GM23338 (cell line): ENCODE data around the gene ZNF121.

Source experiments
- CTCF ChIP-seq, 2 experiments: fragments of 200-600 bp in 1 of 2; sonication (generic) in 1 of 2; conservative IDR thresholded peaks; 2 replicates each; pipeline versions ENCODE4 v1.5.1 to v1.6.1; 2016 to 2017; ENCODE audit warnings: antibody characterized with exemption in 2 of 2, low read depth in 2 of 2, mild to moderate bottlenecking in 2 of 2, moderate library complexity in 1 of 2
- EZH2 ChIP-seq: fragments of 200-600 bp; sonication (generic); IDR thresholded peaks from one replicate; pipeline ENCODE4 v1.8.0; 2017; ENCODE audit warnings: antibody characterized with exemption, mild to moderate bottlenecking, low read depth; ENCODE audit not compliant: unreplicated experiment
- EZH2phosphoT487 ChIP-seq: fragments of 200-600 bp; sonication (generic); IDR thresholded peaks from one replicate; pipeline ENCODE4 v1.8.1; 2018; ENCODE audit warnings: antibody characterized with exemption; ENCODE audit not compliant: unreplicated experiment
- JUNB ChIP-seq: IDR thresholded peaks from one replicate; pipeline ENCODE4 v1.6.1; 2016; ENCODE audit warnings: antibody characterized with exemption; ENCODE audit not compliant: unreplicated experiment
- NANOG ChIP-seq: IDR thresholded peaks from 2 replicates; pipeline ENCODE4 v1.6.1; 2016; ENCODE audit warnings: antibody characterized with exemption, borderline replicate concordance
- POLR2AphosphoS5 ChIP-seq: IDR thresholded peaks from 2 replicates; pipeline ENCODE4 v1.6.1; 2016; ENCODE audit warnings: antibody characterized with exemption, low read depth
- TF ChIP-seq, protein P1 (sequence below): IDR thresholded peaks from one replicate; pipeline ENCODE4 v1.6.1; 2018; ENCODE audit warnings: antibody characterized with exemption; ENCODE audit not compliant: unreplicated experiment
- TF ChIP-seq, protein P2 (sequence below): fragments of 250-450 bp; sonication (Bioruptor Pico); IDR thresholded peaks from 2 replicates; pipeline ENCODE4 v1.5.0; 2020; ENCODE audit warnings: mild to moderate bottlenecking, moderate library complexity

GRCh38 chr19:9610484-9611113 lies 26.3 kb upstream of the ZNF121 start:
- TF ChIP-seq CTCF (conservative IDR thresholded peaks at IDR 0.05; ENCODE audit: low read depth in 2 of 2) = no peak
- TF ChIP-seq EZH2 = no peak
- TF ChIP-seq POLR2AphosphoS5 = no peak
- no peak for TF ChIP-seq EZH2phosphoT487
- TF ChIP-seq, protein P1, sequence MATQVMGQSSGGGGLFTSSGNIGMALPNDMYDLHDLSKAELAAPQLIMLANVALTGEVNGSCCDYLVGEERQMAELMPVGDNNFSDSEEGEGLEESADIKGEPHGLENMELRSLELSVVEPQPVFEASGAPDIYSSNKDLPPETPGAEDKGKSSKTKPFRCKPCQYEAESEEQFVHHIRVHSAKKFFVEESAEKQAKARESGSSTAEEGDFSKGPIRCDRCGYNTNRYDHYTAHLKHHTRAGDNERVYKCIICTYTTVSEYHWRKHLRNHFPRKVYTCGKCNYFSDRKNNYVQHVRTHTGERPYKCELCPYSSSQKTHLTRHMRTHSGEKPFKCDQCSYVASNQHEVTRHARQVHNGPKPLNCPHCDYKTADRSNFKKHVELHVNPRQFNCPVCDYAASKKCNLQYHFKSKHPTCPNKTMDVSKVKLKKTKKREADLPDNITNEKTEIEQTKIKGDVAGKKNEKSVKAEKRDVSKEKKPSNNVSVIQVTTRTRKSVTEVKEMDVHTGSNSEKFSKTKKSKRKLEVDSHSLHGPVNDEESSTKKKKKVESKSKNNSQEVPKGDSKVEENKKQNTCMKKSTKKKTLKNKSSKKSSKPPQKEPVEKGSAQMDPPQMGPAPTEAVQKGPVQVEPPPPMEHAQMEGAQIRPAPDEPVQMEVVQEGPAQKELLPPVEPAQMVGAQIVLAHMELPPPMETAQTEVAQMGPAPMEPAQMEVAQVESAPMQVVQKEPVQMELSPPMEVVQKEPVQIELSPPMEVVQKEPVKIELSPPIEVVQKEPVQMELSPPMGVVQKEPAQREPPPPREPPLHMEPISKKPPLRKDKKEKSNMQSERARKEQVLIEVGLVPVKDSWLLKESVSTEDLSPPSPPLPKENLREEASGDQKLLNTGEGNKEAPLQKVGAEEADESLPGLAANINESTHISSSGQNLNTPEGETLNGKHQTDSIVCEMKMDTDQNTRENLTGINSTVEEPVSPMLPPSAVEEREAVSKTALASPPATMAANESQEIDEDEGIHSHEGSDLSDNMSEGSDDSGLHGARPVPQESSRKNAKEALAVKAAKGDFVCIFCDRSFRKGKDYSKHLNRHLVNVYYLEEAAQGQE = no peak
- TF ChIP-seq JUNB = no peak
- no peak for TF ChIP-seq NANOG
- TF ChIP-seq, protein P2, sequence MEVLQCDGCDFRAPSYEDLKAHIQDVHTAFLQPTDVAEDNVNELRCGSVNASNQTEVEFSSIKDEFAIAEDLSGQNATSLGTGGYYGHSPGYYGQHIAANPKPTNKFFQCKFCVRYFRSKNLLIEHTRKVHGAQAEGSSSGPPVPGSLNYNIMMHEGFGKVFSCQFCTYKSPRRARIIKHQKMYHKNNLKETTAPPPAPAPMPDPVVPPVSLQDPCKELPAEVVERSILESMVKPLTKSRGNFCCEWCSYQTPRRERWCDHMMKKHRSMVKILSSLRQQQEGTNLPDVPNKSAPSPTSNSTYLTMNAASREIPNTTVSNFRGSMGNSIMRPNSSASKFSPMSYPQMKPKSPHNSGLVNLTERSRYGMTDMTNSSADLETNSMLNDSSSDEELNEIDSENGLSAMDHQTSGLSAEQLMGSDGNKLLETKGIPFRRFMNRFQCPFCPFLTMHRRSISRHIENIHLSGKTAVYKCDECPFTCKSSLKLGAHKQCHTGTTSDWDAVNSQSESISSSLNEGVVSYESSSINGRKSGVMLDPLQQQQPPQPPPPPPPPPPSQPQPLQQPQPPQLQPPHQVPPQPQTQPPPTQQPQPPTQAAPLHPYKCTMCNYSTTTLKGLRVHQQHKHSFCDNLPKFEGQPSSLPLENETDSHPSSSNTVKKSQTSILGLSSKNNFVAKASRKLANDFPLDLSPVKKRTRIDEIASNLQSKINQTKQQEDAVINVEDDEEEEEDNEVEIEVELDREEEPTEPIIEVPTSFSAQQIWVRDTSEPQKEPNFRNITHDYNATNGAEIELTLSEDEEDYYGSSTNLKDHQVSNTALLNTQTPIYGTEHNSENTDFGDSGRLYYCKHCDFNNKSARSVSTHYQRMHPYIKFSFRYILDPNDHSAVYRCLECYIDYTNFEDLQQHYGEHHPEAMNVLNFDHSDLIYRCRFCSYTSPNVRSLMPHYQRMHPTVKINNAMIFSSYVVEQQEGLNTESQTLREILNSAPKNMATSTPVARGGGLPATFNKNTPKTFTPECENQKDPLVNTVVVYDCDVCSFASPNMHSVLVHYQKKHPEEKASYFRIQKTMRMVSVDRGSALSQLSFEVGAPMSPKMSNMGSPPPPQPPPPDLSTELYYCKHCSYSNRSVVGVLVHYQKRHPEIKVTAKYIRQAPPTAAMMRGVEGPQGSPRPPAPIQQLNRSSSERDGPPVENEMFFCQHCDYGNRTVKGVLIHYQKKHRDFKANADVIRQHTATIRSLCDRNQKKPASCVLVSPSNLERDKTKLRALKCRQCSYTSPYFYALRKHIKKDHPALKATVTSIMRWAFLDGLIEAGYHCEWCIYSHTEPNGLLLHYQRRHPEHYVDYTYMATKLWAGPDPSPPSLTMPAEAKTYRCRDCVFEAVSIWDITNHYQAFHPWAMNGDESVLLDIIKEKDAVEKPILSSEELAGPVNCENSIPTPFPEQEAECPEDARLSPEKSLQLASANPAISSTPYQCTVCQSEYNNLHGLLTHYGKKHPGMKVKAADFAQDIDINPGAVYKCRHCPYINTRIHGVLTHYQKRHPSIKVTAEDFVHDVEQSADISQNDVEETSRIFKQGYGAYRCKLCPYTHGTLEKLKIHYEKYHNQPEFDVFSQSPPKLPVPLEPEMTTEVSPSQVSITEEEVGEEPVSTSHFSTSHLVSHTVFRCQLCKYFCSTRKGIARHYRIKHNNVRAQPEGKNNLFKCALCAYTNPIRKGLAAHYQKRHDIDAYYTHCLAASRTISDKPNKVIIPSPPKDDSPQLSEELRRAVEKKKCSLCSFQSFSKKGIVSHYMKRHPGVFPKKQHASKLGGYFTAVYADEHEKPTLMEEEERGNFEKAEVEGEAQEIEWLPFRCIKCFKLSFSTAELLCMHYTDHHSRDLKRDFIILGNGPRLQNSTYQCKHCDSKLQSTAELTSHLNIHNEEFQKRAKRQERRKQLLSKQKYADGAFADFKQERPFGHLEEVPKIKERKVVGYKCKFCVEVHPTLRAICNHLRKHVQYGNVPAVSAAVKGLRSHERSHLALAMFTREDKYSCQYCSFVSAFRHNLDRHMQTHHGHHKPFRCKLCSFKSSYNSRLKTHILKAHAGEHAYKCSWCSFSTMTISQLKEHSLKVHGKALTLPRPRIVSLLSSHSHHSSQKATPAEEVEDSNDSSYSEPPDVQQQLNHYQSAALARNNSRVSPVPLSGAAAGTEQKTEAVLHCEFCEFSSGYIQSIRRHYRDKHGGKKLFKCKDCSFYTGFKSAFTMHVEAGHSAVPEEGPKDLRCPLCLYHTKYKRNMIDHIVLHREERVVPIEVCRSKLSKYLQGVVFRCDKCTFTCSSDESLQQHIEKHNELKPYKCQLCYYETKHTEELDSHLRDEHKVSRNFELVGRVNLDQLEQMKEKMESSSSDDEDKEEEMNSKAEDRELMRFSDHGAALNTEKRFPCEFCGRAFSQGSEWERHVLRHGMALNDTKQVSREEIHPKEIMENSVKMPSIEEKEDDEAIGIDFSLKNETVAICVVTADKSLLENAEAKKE (CRISPR knock-in tag) = no peak
